ENCODE measurements around the gene MCCC2. TPM values are rescaled to one million over a fixed set of nuclear protein-coding genes. Genes with fewer than 3 reads are reported as not detected.
A peak's percentile ranks its signal among the peaks of the same experiment; 100 is the strongest.
"Not testable (repeated sequence)": the region's sequence is repeated elsewhere in the genome, so short reads cannot be mapped to it uniquely, and the experiment has no call there.

MCCC2 gene
- total RNA-seq, 4 donors from 2014 or later = 37.4 to 63.6 (median 53.1) TPM

GRCh38 chr5:71601222-71602026 lies 14.3 kb downstream of the MCCC2 start:
- peak; percentile 41 to 75 (median 58) for TF ChIP-seq CTCF (IDR thresholded peaks at IDR 0.05)
- TF ChIP-seq POLR2A (IDR thresholded peaks at IDR 0.05) = no peak
- no peak for DNase-seq
- no peaks in the 10 kb centered on the region for H3K9me3 ChIP-seq
- 28 to 30% methylated on average over 6 of the region's 6 CpGs for WGBS, 2 donors
- H3K4me3 ChIP-seq = no peak overlapping the region
- intact Hi-C loops (cut with DNase I) = no loop called here
- peaks cover 0 to 71% (median 16%) of the 10 kb centered on the region in 3 donors for H3K36me3 ChIP-seq
- no peaks in the 10 kb centered on the region for H3K27me3 ChIP-seq
- H3K27ac ChIP-seq = peak overlapping the region; percentile 64 to 84 (median 72)
- peaks cover 0 to 32% (median 9%) of the 10 kb centered on the region in 3 donors for H3K4me1 ChIP-seq

- DNase-seq; H3K9me3 ChIP-seq; H3K4me1 ChIP-seq; H3K4me3 ChIP-seq; intact Hi-C loops (cut with DNase I); H3K27me3 ChIP-seq; H3K27ac ChIP-seq: not testable (repeated sequence)
- H3K36me3 ChIP-seq = peaks cover 0 to 52% (median 0%) of the 10 kb centered on the region in 3 donors
- 100% methylated on average over 2 of the region's 16 CpGs; no CpG with 5 or more reads in 1 of the 2 donors for WGBS, 2 donors
These were observed 22.8 kb downstream of the MCCC2 start for GRCh38 chr5:71609916-71610315.

GRCh38 chr5:71615809-71616208 lies 28.7 kb downstream of the MCCC2 start:
- H3K27me3 ChIP-seq = no peaks in the 10 kb centered on the region
- H3K9me3 ChIP-seq = no peaks in the 10 kb centered on the region
- intact Hi-C loops (cut with DNase I) = no loop called here
- H3K4me3 ChIP-seq = no peak overlapping the region
- 68 to 81% methylated on average over 4 of the region's 4 CpGs for WGBS, 2 donors
- no peak for TF ChIP-seq POLR2A (IDR thresholded peaks at IDR 0.05)
- TF ChIP-seq CTCF (IDR thresholded peaks at IDR 0.05) = no peak
- peaks cover 0 to 92% (median 0%) of the 10 kb centered on the region in 3 donors for H3K36me3 ChIP-seq
- H3K27ac ChIP-seq = no peak overlapping the region
- H3K4me1 ChIP-seq = no peaks in the 10 kb centered on the region
- DNase-seq = no peak

- no peaks in the 10 kb centered on the region for H3K27me3 ChIP-seq
- H3K4me1 ChIP-seq = no peaks in the 10 kb centered on the region
- no peak for DNase-seq
- TF ChIP-seq CTCF (IDR thresholded peaks at IDR 0.05) (no peak), POLR2A (IDR thresholded peaks at IDR 0.05) (no peak)
- no peak overlapping the region for H3K27ac ChIP-seq
- H3K36me3 ChIP-seq = peaks cover 0 to 80% (median 3%) of the 10 kb centered on the region in 3 donors
- no peaks in the 10 kb centered on the region for H3K9me3 ChIP-seq
- no peak overlapping the region for H3K4me3 ChIP-seq
- 91 to 96% methylated on average over 2 of the region's 2 CpGs for WGBS, 2 donors
- intact Hi-C loops (cut with DNase I) = no loop called here
These were observed 33.5 kb downstream of the MCCC2 start for GRCh38 chr5:71620630-71621029.

GRCh38 chr5:71621268-71621667 lies 34.1 kb downstream of the MCCC2 start:
- Histone ChIP-seq H3K9me3 (no peaks in the 10 kb centered on the region), H3K27ac (no peak overlapping the region), H3K4me3 (no peak overlapping the region), H3K36me3 (peaks cover 0 to 74% (median 3%) of the 10 kb centered on the region in 3 donors), H3K27me3 (no peaks in the 10 kb centered on the region), H3K4me1 (no peaks in the 10 kb centered on the region)
- no peak for TF ChIP-seq POLR2A (IDR thresholded peaks at IDR 0.05)
- no peak for DNase-seq
- 77 to 81% methylated on average over 3 of the region's 3 CpGs for WGBS, 2 donors
- intact Hi-C loops (cut with DNase I) = no loop called here

- no peaks in the 10 kb centered on the region for H3K4me1 ChIP-seq
- H3K36me3 ChIP-seq = peaks cover 0 to 74% (median 3%) of the 10 kb centered on the region in 3 donors
- WGBS, 2 donors = 81 to 97% methylated on average over 2 of the region's 2 CpGs
- TF ChIP-seq CTCF (IDR thresholded peaks at IDR 0.05) (no peak), POLR2A (IDR thresholded peaks at IDR 0.05) (no peak)
- no peaks in the 10 kb centered on the region for H3K27me3 ChIP-seq
- no peak overlapping the region for H3K27ac ChIP-seq
- H3K4me3 ChIP-seq = no peak overlapping the region
- H3K9me3 ChIP-seq = no peaks in the 10 kb centered on the region
- intact Hi-C loops (cut with DNase I) = no loop called here
- DNase-seq = no peak
These were observed 34.6 kb downstream of the MCCC2 start for GRCh38 chr5:71621741-71622140.
